Activated naive CD4-positive, alpha-beta T cell treated with anti-CD3 and anti-CD28 coated beads for 36 hours (primary cell): ENCODE results near the gene ENO2. TPM values are rescaled to one million over a fixed set of nuclear protein-coding genes. Genes with fewer than 3 reads are reported as not detected.
"Not testable (repeated sequence)": the region's sequence is repeated elsewhere in the genome, so short reads cannot be mapped to it uniquely, and the experiment has no call there.

Source experiments
- CTCF ChIA-PET: fragments of 350-600 bp; sonication (Branson Sonifier 250); formaldehyde crosslinking; loops from one replicate; lab custom pipeline; 2021; ENCODE audit warnings: antibody characterized with exemption; lab: Charles Lee
- DNase-seq: peaks from one replicate; pipeline ENCODE4 v3.0.0-alpha.2; 2020
- H3K27ac Mint-ChIP-seq: one replicate; pipeline ENCODE4 v1.8.0; 2021; ENCODE audit warnings: mild to moderate bottlenecking, mixed read lengths
- H3K27me3 Mint-ChIP-seq: one replicate; pipeline ENCODE4 v1.8.0; 2021; ENCODE audit warnings: low read depth, mixed read lengths
- H3K36me3 Mint-ChIP-seq: one replicate; pipeline ENCODE4 v1.8.0; 2021; ENCODE audit warnings: low read depth, mixed read lengths
- H3K4me1 Mint-ChIP-seq: one replicate; pipeline ENCODE4 v1.8.0; 2021; ENCODE audit warnings: low read depth, mixed read lengths
- H3K4me3 Mint-ChIP-seq: one replicate; pipeline ENCODE4 v1.8.0; 2021; ENCODE audit warnings: mild to moderate bottlenecking, moderate library complexity, mixed read lengths
- H3K9me3 Mint-ChIP-seq: one replicate; pipeline ENCODE4 v1.8.0; 2021; ENCODE audit warnings: mixed read lengths
- intact Hi-C: fragments of 100-400 bp; cut with micrococcal nuclease; formaldehyde crosslinking; loops from one replicate; pipeline ENCODE4 v1.15.1; 2023
- total RNA-seq, 2 experiments: library from RNA; stranded (reverse); gene quantifications; one replicate each; pipeline ENCODE4 v1.2.3, GENCODE V29; 2021

ENO2 gene
- total RNA-seq, 2 experiments from 2014 or later = 128 to 131 TPM

GRCh38 chr12:6904280-6905276, 9.8 kb upstream of the ENO2 start, which contains the start of gene LRRC23:
TSS of gene LRRC23 (plus strand) at chr12:6904822. CDS start at chr12:6905634, 812 bp downstream.
- no peak within 1 kb of the TSS for H3K27ac Mint-ChIP-seq
- no peaks in the 10 kb centered on the region for H3K36me3 Mint-ChIP-seq
- no peaks in the 10 kb centered on the region for H3K9me3 Mint-ChIP-seq
- peak; percentile 99 for DNase-seq
- intact Hi-C loops = loop anchor here (1.0 to 2.0 kb wide), 7 partner anchors 10 to 285 kb away; partner anchors contain the start of genes C12orf57, ENO2, LPCAT3 and PEX5
- H3K4me1 Mint-ChIP-seq = peaks cover 3% of the 10 kb centered on the region
- no peak within 1 kb of the TSS for H3K4me3 Mint-ChIP-seq
- no peaks in the 10 kb centered on the region for H3K27me3 Mint-ChIP-seq
- CTCF ChIA-PET = interaction anchor here (0.6 to 1.6 kb wide), 5 partner anchors 13 to 145 kb away, joined by 3 to 6 read pairs (median 4); partner anchors contain the start of gene SPSB2

- H3K4me3 Mint-ChIP-seq = no peak overlapping the region
- no peaks in the 10 kb centered on the region for H3K4me1 Mint-ChIP-seq
- intact Hi-C loops = loop anchor here (2.0 kb wide), 1 partner anchor 39 kb away; the partner anchor contains the start of gene C12orf57
- DNase-seq = no peak
- H3K9me3 Mint-ChIP-seq = no peaks in the 10 kb centered on the region
- no peaks in the 10 kb centered on the region for H3K36me3 Mint-ChIP-seq
- CTCF ChIA-PET = interaction anchor here (0.6 to 1.3 kb wide), 2 partner anchors 14 to 146 kb away, joined by 3 to 6 read pairs; no protein-coding TSS in a partner anchor
- no peak overlapping the region for H3K27ac Mint-ChIP-seq
- no peaks in the 10 kb centered on the region for H3K27me3 Mint-ChIP-seq
These were observed 8.9 kb upstream of the ENO2 start for GRCh38 chr12:6905414-6906040.

- H3K36me3 Mint-ChIP-seq, H3K9me3 Mint-ChIP-seq, intact Hi-C loops, H3K4me1 Mint-ChIP-seq, H3K4me3 Mint-ChIP-seq, H3K27ac Mint-ChIP-seq, H3K27me3 Mint-ChIP-seq, DNase-seq: not testable (repeated sequence)
- CTCF ChIA-PET = interaction anchor here (0.7 to 3.8 kb wide), 5 partner anchors 16 to 199 kb away, joined by 3 to 18 read pairs (median 3); partner anchors contain the start of gene SPSB2
These were observed 6.2 kb upstream of the ENO2 start for GRCh38 chr12:6908141-6908540.

GRCh38 chr12:6909421-6910145, 4.8 kb upstream of the ENO2 start:
- intact Hi-C loops = no loop called here
- Mint-ChIP-seq H3K27ac (no peak overlapping the region), H3K27me3 (no peaks in the 10 kb centered on the region), H3K4me3 (no peak overlapping the region), H3K9me3 (no peaks in the 10 kb centered on the region), H3K4me1 (peaks cover 10% of the 10 kb centered on the region), H3K36me3 (no peaks in the 10 kb centered on the region)
- CTCF ChIA-PET = interaction anchor here (0.8 to 3.8 kb wide), 4 partner anchors 12 to 36 kb away, joined by 3 to 18 read pairs (median 6); partner anchors contain the start of gene SPSB2
- no peak for DNase-seq

GRCh38 chr12:6912164-6912935, 2.0 kb upstream of the ENO2 start:
- DNase-seq = no peak
- H3K4me3 Mint-ChIP-seq = peak overlapping the region; percentile 89

GRCh38 chr12:6914947-6915788, 788 bp downstream of the ENO2 start:
- H3K4me3 Mint-ChIP-seq = peak overlapping the region; percentile 89
- H3K27me3 Mint-ChIP-seq = no peaks in the 10 kb centered on the region
- H3K36me3 Mint-ChIP-seq = peaks cover 23% of the 10 kb centered on the region
- H3K4me1 Mint-ChIP-seq = peaks cover 36% of the 10 kb centered on the region
- DNase-seq = peak; percentile 51
- CTCF ChIA-PET = interaction anchor here (1.4 kb wide), 2 partner anchors 42 to 50 kb away, joined by 3 to 4 read pairs; partner anchors contain the start of gene SPSB2
- intact Hi-C loops = loop anchor here (1.0 kb wide), 3 partner anchors 11 to 42 kb away; partner anchors contain the start of genes LRRC23 and SPSB2
- peak overlapping the region; percentile 71 for H3K27ac Mint-ChIP-seq
- no peaks in the 10 kb centered on the region for H3K9me3 Mint-ChIP-seq

More at GRCh38 chr12:6912164-6912935, 2.0 kb upstream of the ENO2 start:
- Mint-ChIP-seq H3K36me3 (peaks cover 6% of the 10 kb centered on the region), H3K27me3 (no peaks in the 10 kb centered on the region), H3K27ac (no peak overlapping the region), H3K9me3 (no peaks in the 10 kb centered on the region), H3K4me1 (peaks cover 33% of the 10 kb centered on the region)
- intact Hi-C loops = no loop called here
- CTCF ChIA-PET = interaction anchor here (1.3 to 2.4 kb wide), 3 partner anchors 12 to 40 kb away, joined by 3 to 9 read pairs (median 7); no protein-coding TSS in a partner anchor

GRCh38 chr12:6915789-6916285, 1.5 kb downstream of the ENO2 start:
- peak overlapping the region; percentile 89 for H3K4me3 Mint-ChIP-seq
- peak overlapping the region; percentile 21 for H3K27ac Mint-ChIP-seq
- CTCF ChIA-PET = interaction anchor here (0.8 to 1.4 kb wide), 3 partner anchors 22 to 49 kb away, joined by 3 to 4 read pairs (median 4); partner anchors contain the start of gene SPSB2
- no peak for DNase-seq
- H3K36me3 Mint-ChIP-seq = peaks cover 23% of the 10 kb centered on the region
- intact Hi-C loops = no loop called here
- no peaks in the 10 kb centered on the region for H3K9me3 Mint-ChIP-seq
- H3K27me3 Mint-ChIP-seq = no peaks in the 10 kb centered on the region
- H3K4me1 Mint-ChIP-seq = peaks cover 36% of the 10 kb centered on the region

- CTCF ChIA-PET = interaction anchor here (0.6 to 0.9 kb wide), 3 partner anchors 21 to 58 kb away, joined by 3 to 7 read pairs (median 4); no protein-coding TSS in a partner anchor
- no peak for DNase-seq
- peak overlapping the region; percentile 89 for H3K4me3 Mint-ChIP-seq
- peaks cover 36% of the 10 kb centered on the region for H3K4me1 Mint-ChIP-seq
- H3K9me3 Mint-ChIP-seq = no peaks in the 10 kb centered on the region
- H3K27ac Mint-ChIP-seq = peak overlapping the region; percentile 43
- H3K36me3 Mint-ChIP-seq = peaks cover 25% of the 10 kb centered on the region
- intact Hi-C loops = no loop called here
- H3K27me3 Mint-ChIP-seq = no peaks in the 10 kb centered on the region
These were observed 2.2 kb downstream of the ENO2 start for GRCh38 chr12:6916426-6917200.

GRCh38 chr12:6917491-6918231, 3.3 kb downstream of the ENO2 start:
- CTCF ChIA-PET = interaction anchor here (0.6 to 0.9 kb wide), 2 partner anchors 26 to 236 kb away, joined by 3 read pairs; no protein-coding TSS in a partner anchor
- peaks cover 26% of the 10 kb centered on the region for H3K36me3 Mint-ChIP-seq
- H3K4me3 Mint-ChIP-seq = no peak overlapping the region
- intact Hi-C loops = no loop called here
- H3K4me1 Mint-ChIP-seq = peaks cover 36% of the 10 kb centered on the region
- no peak overlapping the region for H3K27ac Mint-ChIP-seq
- no peak for DNase-seq
- no peaks in the 10 kb centered on the region for H3K9me3 Mint-ChIP-seq
- no peaks in the 10 kb centered on the region for H3K27me3 Mint-ChIP-seq
